KMS-11 (cell line): ENCODE measurements around the gene HCFC1.

ENCODE experiments used
- H2AFZ ChIP-seq: fragments of 200-600 bp; sonication (generic); 2 replicates; pipeline ENCODE4 v1.6.1; 2016; ENCODE audit warnings: antibody characterized with exemption, mixed run types, low read depth
- H3K27ac ChIP-seq: fragments of 200-600 bp; sonication (generic); 2 replicates; pipeline ENCODE4 v1.6.1; 2016; ENCODE audit warnings: mild to moderate bottlenecking, mixed run types
- H3K27me3 ChIP-seq: fragments of 200-600 bp; sonication (generic); 2 replicates; pipeline ENCODE4 v1.6.1; 2017; ENCODE audit warnings: mild to moderate bottlenecking, low read depth, mixed run types, moderate library complexity; ENCODE audit not compliant: insufficient read depth
- H3K36me3 ChIP-seq: fragments of 200-600 bp; sonication (generic); 2 replicates; pipeline ENCODE4 v1.6.1; 2017; ENCODE audit warnings: mild to moderate bottlenecking, mixed run types; ENCODE audit not compliant: insufficient read depth
- H3K4me1 ChIP-seq: fragments of 200-600 bp; sonication (generic); 2 replicates; pipeline ENCODE4 v1.6.1; 2016; ENCODE audit warnings: mild to moderate bottlenecking, low read depth, mixed run types; ENCODE audit not compliant: poor library complexity, severe bottlenecking
- H3K4me2 ChIP-seq: fragments of 200-600 bp; sonication (generic); 2 replicates; pipeline ENCODE4 v1.7.0; 2016; ENCODE audit warnings: mild to moderate bottlenecking, mixed run types
- H3K4me3 ChIP-seq: fragments of 200-600 bp; sonication (generic); IDR thresholded peaks from 2 replicates; pipeline ENCODE4 v1.6.1; 2017; ENCODE audit warnings: low read depth, low read length, mixed read lengths; ENCODE audit not compliant: insufficient read depth
- H3K79me2 ChIP-seq: fragments of 200-600 bp; sonication (generic); 2 replicates; pipeline ENCODE4 v1.6.1; 2016; ENCODE audit warnings: low read depth, mixed run types; ENCODE audit not compliant: insufficient read depth
- H3K9ac ChIP-seq: fragments of 200-600 bp; sonication (generic); 2 replicates; pipeline ENCODE4 v1.6.1; 2016; ENCODE audit warnings: mild to moderate bottlenecking, mixed run types
- H4K20me1 ChIP-seq: fragments of 200-600 bp; sonication (generic); 2 replicates; pipeline ENCODE4 v1.6.1; 2016; ENCODE audit warnings: mild to moderate bottlenecking, mixed run types; ENCODE audit not compliant: insufficient read depth
- TF ChIP-seq, protein P1 (sequence below): fragments of 200-600 bp; sonication (generic); conservative IDR thresholded peaks from 2 replicates; pipeline ENCODE4 v1.6.1; 2017; ENCODE audit warnings: low read depth, mild to moderate bottlenecking, antibody characterized with exemption, low read length, moderate library complexity, mixed read lengths

HCFC1 gene

GRCh38 chrX:153974726-153975286, 3.2 kb upstream of the HCFC1 start:
- H2AFZ ChIP-seq: no peak overlapping the region; the same call in 1 of the 2 replicates
- no peaks in the 10 kb centered on the region for H3K36me3 ChIP-seq
- H4K20me1 ChIP-seq: no peaks in the 10 kb centered on the region
- H3K27ac ChIP-seq: peak overlapping the region; percentile 100; the same call in 1 of the 2 replicates
- no peak overlapping the region for H3K9ac ChIP-seq
- peaks cover 30% of the 10 kb centered on the region for H3K4me1 ChIP-seq
- H3K4me3 ChIP-seq: no peak overlapping the region
- peaks cover under 1% of the 10 kb centered on the region; the same call in 1 of the 2 replicates for H3K79me2 ChIP-seq
- H3K27me3 ChIP-seq: no peaks in the 10 kb centered on the region
- H3K4me2 ChIP-seq: no peak overlapping the region
- TF ChIP-seq, protein P1, sequence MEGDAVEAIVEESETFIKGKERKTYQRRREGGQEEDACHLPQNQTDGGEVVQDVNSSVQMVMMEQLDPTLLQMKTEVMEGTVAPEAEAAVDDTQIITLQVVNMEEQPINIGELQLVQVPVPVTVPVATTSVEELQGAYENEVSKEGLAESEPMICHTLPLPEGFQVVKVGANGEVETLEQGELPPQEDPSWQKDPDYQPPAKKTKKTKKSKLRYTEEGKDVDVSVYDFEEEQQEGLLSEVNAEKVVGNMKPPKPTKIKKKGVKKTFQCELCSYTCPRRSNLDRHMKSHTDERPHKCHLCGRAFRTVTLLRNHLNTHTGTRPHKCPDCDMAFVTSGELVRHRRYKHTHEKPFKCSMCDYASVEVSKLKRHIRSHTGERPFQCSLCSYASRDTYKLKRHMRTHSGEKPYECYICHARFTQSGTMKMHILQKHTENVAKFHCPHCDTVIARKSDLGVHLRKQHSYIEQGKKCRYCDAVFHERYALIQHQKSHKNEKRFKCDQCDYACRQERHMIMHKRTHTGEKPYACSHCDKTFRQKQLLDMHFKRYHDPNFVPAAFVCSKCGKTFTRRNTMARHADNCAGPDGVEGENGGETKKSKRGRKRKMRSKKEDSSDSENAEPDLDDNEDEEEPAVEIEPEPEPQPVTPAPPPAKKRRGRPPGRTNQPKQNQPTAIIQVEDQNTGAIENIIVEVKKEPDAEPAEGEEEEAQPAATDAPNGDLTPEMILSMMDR: no peak

- Histone ChIP-seq H3K27ac (peak overlapping the region; percentile 100), H3K27me3 (no peaks in the 10 kb centered on the region), H3K4me3 (no peak overlapping the region), H3K4me2 (peak overlapping the region; percentile 41), H3K4me1 (peaks cover 28% of the 10 kb centered on the region), H3K36me3 (no peaks in the 10 kb centered on the region), H4K20me1 (no peaks in the 10 kb centered on the region), H3K9ac (peak overlapping the region; percentile 87; the same call in 1 of the 2 replicates), H2AFZ (no peak overlapping the region; the same call in 1 of the 2 replicates), H3K79me2 (peaks cover 7% of the 10 kb centered on the region)
- TF ChIP-seq, protein P1: no peak
Measured at GRCh38 chrX:153974003-153974725, 2.5 kb upstream of the HCFC1 start.

- Histone ChIP-seq H3K4me1 (peaks cover 30% of the 10 kb centered on the region), H3K4me3 (no peak overlapping the region), H3K27me3 (no peaks in the 10 kb centered on the region), H3K9ac (peak overlapping the region; percentile 87), H3K79me2 (peaks cover 15% of the 10 kb centered on the region), H2AFZ (no peak overlapping the region), H3K36me3 (no peaks in the 10 kb centered on the region), H3K27ac (peak overlapping the region; percentile 100), H3K4me2 (peak overlapping the region; percentile 41), H4K20me1 (no peaks in the 10 kb centered on the region)
- TF ChIP-seq, protein P1: no peak
Measured at GRCh38 chrX:153973127-153974002, 1.7 kb upstream of the HCFC1 start.

- Histone ChIP-seq H3K36me3 (no peaks in the 10 kb centered on the region), H3K4me1 (peaks cover 38% of the 10 kb centered on the region), H3K27me3 (no peaks in the 10 kb centered on the region), H2AFZ (peak within 1 kb of the TSS; percentile 26), H4K20me1 (no peaks in the 10 kb centered on the region), H3K4me2 (peak within 1 kb of the TSS; percentile 54), H3K4me3 (no peak within 1 kb of the TSS), H3K27ac (peak within 1 kb of the TSS; percentile 100), H3K9ac (peak within 1 kb of the TSS; percentile 100), H3K79me2 (peaks cover 23% of the 10 kb centered on the region)
- TF ChIP-seq, protein P1: no peak
Measured at GRCh38 chrX:153972368-153973126, 929 bp upstream of the HCFC1 start, which contains the start of gene TMEM187. Gene TMEM187 (plus strand): TSS chrX:153972754. CDS start chrX:153982063, 9,309 bp downstream.
